ENCODE data around the gene AP5Z1. TPM values are rescaled to one million over a fixed set of nuclear protein-coding genes. Genes with fewer than 3 reads are reported as not detected.

The AP5Z1 gene
- total RNA-seq, 1 donor from 2014 or later = 48.9 TPM

DNA sequence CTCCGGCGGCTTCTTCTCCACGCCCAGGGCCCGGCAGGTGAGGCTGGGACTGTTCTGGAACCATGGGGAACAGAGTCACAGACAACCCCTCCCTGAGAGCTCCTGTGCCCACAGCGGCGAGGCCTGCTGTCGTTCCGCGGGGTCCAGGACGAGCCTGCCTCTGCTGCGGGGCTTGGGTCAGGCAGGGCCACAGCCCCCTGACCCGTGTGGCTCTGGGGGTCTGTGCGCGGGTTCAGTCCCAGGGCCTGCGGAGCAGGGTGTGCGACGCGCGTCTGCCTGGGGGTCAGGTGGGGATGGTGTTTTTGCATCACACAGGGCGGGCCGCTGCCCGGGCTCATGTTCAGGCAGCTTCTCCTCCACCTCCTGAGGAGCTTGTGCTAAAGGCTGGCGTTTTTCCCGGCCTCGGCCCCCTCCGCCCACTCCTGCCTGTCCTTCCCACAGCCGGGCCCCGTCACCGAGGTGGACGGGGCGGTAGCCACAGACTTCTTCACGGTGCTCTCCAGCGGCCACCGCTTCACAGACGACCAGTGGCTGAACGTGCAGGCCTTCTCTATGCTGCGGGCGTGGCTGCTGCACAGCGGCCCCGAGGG, 8.4 kb downstream of the AP5Z1 start:
- H3K4me1 ChIP-seq = no peaks in the 10 kb centered on the region
- no peaks in the 10 kb centered on the region for H3K9me3 ChIP-seq
- no peak for TF ChIP-seq CTCF (IDR thresholded peaks at IDR 0.05)
- intact Hi-C loops (cut with DNase I) = no loop called here
- no peaks in the 10 kb centered on the region for H3K27me3 ChIP-seq
- DNase-seq = no peak
- ATAC-seq = no peak
- no peak overlapping the region for H3K4me3 ChIP-seq
- H3K36me3 ChIP-seq = peaks cover 82% of the 10 kb centered on the region
- no peak overlapping the region for H3K27ac ChIP-seq

GRCh38 chr7:4784799-4785198, 9.4 kb downstream of the AP5Z1 start:
- Histone ChIP-seq H3K9me3 (no peaks in the 10 kb centered on the region), H3K27me3 (no peaks in the 10 kb centered on the region), H3K4me1 (no peaks in the 10 kb centered on the region), H3K36me3 (peaks cover 89% of the 10 kb centered on the region), H3K4me3 (no peak overlapping the region), H3K27ac (no peak overlapping the region)
- no peak for TF ChIP-seq CTCF (IDR thresholded peaks at IDR 0.05)
- no peak for DNase-seq
- ATAC-seq = no peak
- intact Hi-C loops (cut with DNase I) = no loop called here

- Histone ChIP-seq H3K27ac (no peak overlapping the region), H3K27me3 (no peaks in the 10 kb centered on the region), H3K4me3 (no peak overlapping the region), H3K36me3 (peaks cover 93% of the 10 kb centered on the region), H3K4me1 (no peaks in the 10 kb centered on the region), H3K9me3 (no peaks in the 10 kb centered on the region)
- no peak for TF ChIP-seq CTCF (IDR thresholded peaks at IDR 0.05)
- no peak for DNase-seq
- ATAC-seq = no peak
- intact Hi-C loops (cut with DNase I) = no loop called here
Observed at GRCh38 chr7:4785371-4785770, 9.9 kb downstream of the AP5Z1 start.

- Histone ChIP-seq H3K36me3 (peaks cover 93% of the 10 kb centered on the region), H3K27me3 (no peaks in the 10 kb centered on the region), H3K9me3 (no peaks in the 10 kb centered on the region), H3K4me1 (no peaks in the 10 kb centered on the region), H3K27ac (no peak overlapping the region), H3K4me3 (no peak overlapping the region)
- no peak for ATAC-seq
- no peak for DNase-seq
- intact Hi-C loops (cut with DNase I) = no loop called here
- no peak for TF ChIP-seq CTCF (IDR thresholded peaks at IDR 0.05)
Observed at GRCh38 chr7:4786015-4786414, 10.6 kb downstream of the AP5Z1 start.

DNA sequence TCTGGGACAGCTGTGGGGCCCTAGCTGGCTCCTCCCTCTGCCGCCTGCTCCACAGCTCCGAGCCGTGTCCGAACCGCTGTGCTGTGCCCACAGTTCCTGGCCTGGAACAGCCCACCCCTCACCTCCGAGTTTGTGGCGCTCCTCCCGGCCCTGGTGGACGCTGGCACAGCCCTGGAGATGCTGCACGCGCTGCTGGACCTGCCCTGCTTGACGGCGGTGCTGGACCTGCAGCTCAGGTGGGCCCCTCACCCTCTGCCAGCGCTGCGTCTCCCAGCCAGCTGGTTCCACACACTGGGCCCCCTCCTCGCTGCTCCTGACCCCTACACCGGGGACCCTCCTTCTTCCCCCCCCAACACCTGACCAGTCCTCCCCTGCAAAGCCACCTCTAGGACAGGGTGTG, 12.1 kb downstream of the AP5Z1 start:
- Histone ChIP-seq H3K27me3 (no peaks in the 10 kb centered on the region), H3K36me3 (peaks cover 85% of the 10 kb centered on the region), H3K9me3 (no peaks in the 10 kb centered on the region), H3K4me3 (no peak overlapping the region), H3K4me1 (no peaks in the 10 kb centered on the region), H3K27ac (no peak overlapping the region)
- intact Hi-C loops (cut with DNase I) = no loop called here
- no peak for DNase-seq
- no peak for TF ChIP-seq CTCF (IDR thresholded peaks at IDR 0.05)
- ATAC-seq = no peak

All from upper lobe of right lung (tissue), 1 donor.